ENCODE measurements around the gene DICER1.

DNA sequence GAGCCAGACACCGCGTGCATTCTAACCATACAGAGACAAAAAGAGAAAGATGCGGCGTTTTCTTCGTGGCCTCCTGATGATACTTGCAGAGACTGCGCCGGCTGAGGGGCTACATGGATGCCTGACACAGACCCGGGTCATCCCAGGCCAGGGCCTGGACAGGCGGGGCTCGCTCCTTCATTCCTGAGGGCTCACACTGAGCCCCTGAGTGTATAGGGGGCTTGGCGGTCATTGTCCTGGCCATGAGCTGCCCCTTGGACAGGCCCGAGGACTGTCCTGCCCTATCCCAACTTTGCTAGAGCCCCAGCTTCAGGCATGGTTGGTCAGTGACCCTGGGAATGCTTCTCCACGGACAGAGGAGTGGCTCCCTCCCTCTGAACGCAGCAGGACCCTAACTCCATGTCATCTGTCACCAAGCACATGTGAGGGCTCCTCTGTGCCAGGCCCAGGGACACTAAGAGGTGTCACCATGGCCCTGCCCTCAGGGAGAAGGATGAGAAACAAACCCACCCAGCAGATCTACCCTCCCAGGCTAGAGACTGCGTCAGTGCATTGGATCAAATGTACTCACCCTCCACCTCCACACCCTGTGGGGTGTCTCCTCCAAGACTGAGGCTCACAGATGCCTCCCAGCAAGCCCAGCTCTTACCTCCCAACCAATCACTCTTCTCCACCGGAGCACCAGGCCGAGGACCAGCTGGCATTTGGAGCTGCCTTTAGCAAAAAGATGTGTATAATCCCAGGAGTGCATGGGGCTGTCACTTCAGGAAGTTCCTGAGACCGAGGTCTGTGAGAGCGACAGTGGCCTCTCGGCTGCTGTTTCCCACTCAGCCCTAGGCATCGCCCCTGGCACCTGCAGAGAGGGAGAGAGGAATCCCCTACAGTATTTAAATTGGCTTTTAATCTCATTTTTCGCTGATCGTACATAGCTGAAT lies 102.7 kb downstream of the DICER1 start:
- TF ChIP-seq, protein P1, sequence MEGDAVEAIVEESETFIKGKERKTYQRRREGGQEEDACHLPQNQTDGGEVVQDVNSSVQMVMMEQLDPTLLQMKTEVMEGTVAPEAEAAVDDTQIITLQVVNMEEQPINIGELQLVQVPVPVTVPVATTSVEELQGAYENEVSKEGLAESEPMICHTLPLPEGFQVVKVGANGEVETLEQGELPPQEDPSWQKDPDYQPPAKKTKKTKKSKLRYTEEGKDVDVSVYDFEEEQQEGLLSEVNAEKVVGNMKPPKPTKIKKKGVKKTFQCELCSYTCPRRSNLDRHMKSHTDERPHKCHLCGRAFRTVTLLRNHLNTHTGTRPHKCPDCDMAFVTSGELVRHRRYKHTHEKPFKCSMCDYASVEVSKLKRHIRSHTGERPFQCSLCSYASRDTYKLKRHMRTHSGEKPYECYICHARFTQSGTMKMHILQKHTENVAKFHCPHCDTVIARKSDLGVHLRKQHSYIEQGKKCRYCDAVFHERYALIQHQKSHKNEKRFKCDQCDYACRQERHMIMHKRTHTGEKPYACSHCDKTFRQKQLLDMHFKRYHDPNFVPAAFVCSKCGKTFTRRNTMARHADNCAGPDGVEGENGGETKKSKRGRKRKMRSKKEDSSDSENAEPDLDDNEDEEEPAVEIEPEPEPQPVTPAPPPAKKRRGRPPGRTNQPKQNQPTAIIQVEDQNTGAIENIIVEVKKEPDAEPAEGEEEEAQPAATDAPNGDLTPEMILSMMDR (IDR thresholded peaks at IDR 0.05) = no peak
- no peak for TF ChIP-seq POLR2A (IDR thresholded peaks at IDR 0.05)
